ENCODE data around the gene FAM83D.

DNA sequence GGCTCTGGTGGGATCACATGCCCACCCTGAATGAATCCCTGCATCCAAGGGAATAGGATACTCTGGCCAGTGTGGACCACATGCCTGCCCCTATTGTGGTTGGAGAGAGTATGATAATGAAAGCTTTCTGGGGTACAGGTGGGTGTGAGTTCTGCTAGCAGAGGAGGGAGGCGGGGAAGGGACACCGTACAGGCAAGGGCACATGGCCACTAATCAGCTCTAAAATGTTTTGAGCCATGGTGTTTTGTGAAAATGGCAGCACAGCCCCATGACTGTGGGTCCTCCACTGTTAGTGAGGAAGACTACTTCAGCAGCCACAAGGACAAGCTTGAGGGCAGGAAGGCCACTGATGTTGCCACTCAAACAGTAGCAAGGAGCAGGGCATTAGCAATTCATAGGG lies 24.0 kb downstream of the FAM83D start:
- TF ChIP-seq, protein P1, sequence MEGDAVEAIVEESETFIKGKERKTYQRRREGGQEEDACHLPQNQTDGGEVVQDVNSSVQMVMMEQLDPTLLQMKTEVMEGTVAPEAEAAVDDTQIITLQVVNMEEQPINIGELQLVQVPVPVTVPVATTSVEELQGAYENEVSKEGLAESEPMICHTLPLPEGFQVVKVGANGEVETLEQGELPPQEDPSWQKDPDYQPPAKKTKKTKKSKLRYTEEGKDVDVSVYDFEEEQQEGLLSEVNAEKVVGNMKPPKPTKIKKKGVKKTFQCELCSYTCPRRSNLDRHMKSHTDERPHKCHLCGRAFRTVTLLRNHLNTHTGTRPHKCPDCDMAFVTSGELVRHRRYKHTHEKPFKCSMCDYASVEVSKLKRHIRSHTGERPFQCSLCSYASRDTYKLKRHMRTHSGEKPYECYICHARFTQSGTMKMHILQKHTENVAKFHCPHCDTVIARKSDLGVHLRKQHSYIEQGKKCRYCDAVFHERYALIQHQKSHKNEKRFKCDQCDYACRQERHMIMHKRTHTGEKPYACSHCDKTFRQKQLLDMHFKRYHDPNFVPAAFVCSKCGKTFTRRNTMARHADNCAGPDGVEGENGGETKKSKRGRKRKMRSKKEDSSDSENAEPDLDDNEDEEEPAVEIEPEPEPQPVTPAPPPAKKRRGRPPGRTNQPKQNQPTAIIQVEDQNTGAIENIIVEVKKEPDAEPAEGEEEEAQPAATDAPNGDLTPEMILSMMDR (conservative IDR thresholded peaks at IDR 0.05 in 1 of 2, IDR thresholded peaks at IDR 0.05 in 1 of 2; ENCODE audit: extremely low read depth in 1 of 2, insufficient read depth in 1 of 2, low read depth in 1 of 2, low read length in 2 of 2): no peak
- no peak for TF ChIP-seq EZH2 (IDR thresholded peaks at IDR 0.05; ENCODE audit: borderline replicate concordance, low read length)

Data from mammary epithelial cell (primary cell).